Right cardiac atrium (tissue), 5 donors: ENCODE measurements around the gene KIF1B. TPM values are rescaled to one million over a fixed set of nuclear protein-coding genes. Genes with fewer than 3 reads are reported as not detected.

Experiments used
- ATAC-seq, 2 donors: fragments of 200-7000 bp; cut with Tn5 transposase; one replicate each; pipeline versions ENCODE4 v1.8.0 to v1.9.1; 2020; ENCODE audit warnings: moderate library complexity in 2 of 2, mild to moderate bottlenecking in 1 of 2
- DNase-seq, 3 donors: peaks; one replicate each; pipeline ENCODE4 v3.0.0-alpha.2; 2020
- H3K27ac ChIP-seq: one replicate; pipeline ENCODE4 v1.5.1; 2013; ENCODE audit warnings: mild to moderate bottlenecking, low read length, control low read depth, moderate library complexity
- H3K27me3 ChIP-seq: one replicate; pipeline ENCODE4 v1.6.1; 2013; ENCODE audit not compliant: control insufficient read depth, insufficient read depth
- H3K4me1 ChIP-seq: one replicate; pipeline ENCODE4 v1.6.1; 2013; ENCODE audit warnings: low read length; ENCODE audit not compliant: control insufficient read depth, insufficient read depth
- H3K4me3 ChIP-seq: one replicate; pipeline ENCODE4 v1.5.1; 2013; ENCODE audit warnings: low read length, control low read depth
- H3K9me3 ChIP-seq: one replicate; pipeline ENCODE4 v1.6.1; 2013; ENCODE audit warnings: low read length; ENCODE audit not compliant: control insufficient read depth
- WGBS: extraction: QIAGEN DNeasy Blood & Tissue Kit; methylation state at CpG from one replicate; pipeline ENCODE4 v1.1.7; 2013; 5-methylcytosine and 5-hydroxymethylcytosine counted together
- intact Hi-C, 4 donors: fragments of 100-400 bp; cut with DNase I; formaldehyde crosslinking; loops; one replicate each; pipeline versions ENCODE4 v1.11.0 to v1.14.0; 2022 to 2023
- polyA plus RNA-seq: library from polyadenylated mRNA; stranded (reverse); fragments of 200-250 nt; gene quantifications from one replicate; pipeline ENCODE4 v1.2.3, GENCODE V29; 2013
- total RNA-seq, 4 donors: library from RNA; stranded (reverse); fragmentation: NEBNext Ultra II Directional; extraction: Animal tissue kit (Norgen Biotek cat#: 25700); gene quantifications; one replicate each; pipeline ENCODE4 v1.2.1, GENCODE V29; 2021
- donor health status: healthy with polysubstance abuse.
- donor health status: DM: no; HTN: yes; CAD: no.
- donor health status: DM: no; HTN: no; CAD: no.
- donor health status: DM: no; HTN: yes; CAD: no; lungs with severe emphysema.
- donor health status: DM: yes; HTN: yes; CAD: no.

Gene KIF1B
- total and polyA plus RNA-seq, 5 donors: 23.8 to 67.9 (median 62.2) TPM

DNA sequence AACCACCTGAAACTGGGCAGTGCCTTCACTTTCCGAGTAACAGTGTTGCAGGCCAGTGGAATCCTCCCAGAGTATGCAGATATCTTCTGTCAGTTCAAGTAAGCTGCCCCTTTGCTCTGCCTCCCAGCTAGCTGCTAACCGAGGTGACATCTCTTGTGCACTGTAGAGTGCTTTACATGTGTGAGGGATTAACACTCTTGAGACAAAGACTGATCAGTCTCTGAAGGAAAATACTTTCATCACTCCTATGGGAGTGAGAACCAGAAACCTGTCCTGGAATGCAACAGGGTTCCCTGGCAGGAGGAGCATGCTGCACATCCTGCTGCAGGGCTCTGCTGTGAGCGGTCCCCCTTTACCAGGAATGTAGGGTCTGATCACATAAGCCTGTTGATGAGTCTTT, 127.1 kb downstream of the KIF1B start:
- intact Hi-C loops: loop anchor here in 2 of 4 donors (5.0 kb wide), 1 partner anchor 125 kb away; the partner anchor contains the start of gene KIF1B (in 2 of the 2)

DNA sequence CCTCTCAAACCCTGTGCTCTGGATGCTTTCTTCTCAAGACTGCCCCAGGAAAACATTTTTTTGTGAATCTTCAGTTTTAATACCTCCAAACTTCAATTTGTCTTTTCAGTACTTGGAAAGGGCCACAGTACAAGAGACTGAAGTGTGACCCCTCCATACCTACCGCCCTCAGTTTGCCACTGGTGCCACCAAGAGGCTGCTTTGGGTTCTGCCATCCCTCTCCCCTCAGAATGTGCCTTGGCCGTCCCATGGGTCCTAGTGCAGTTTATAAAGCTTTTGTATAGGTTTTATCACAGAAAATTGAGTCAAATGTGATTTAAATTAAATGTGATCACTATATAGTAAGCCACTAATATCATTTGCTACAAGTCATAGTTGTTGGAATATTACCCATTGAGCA, 127.7 kb downstream of the KIF1B start:
- WGBS: 30% methylated on average over 2 of the region's 2 CpGs
- H3K27ac ChIP-seq: no peak overlapping the region
- peaks cover 2% of the 10 kb centered on the region for H3K4me1 ChIP-seq
- H3K27me3 ChIP-seq: no peaks in the 10 kb centered on the region
- H3K4me3 ChIP-seq: no peak overlapping the region
- ATAC-seq: peak; percentile 79 to 86
- intact Hi-C loops: loop anchor here in 2 of 4 donors (5.0 kb wide), 1 partner anchor 126 kb away; the partner anchor contains the start of gene KIF1B (in 2 of the 2)
- no peaks in the 10 kb centered on the region for H3K9me3 ChIP-seq
- peak; percentile 25 to 76 (median 72) for DNase-seq

More for the DNA sequence above, 127.1 kb downstream of the KIF1B start:
- peaks cover 2% of the 10 kb centered on the region for H3K4me1 ChIP-seq
- DNase-seq: no peak
- no peak overlapping the region for H3K4me3 ChIP-seq
- H3K9me3 ChIP-seq: no peaks in the 10 kb centered on the region
- no peak for ATAC-seq
- no peak overlapping the region for H3K27ac ChIP-seq
- 67% methylated on average over 3 of the region's 3 CpGs for WGBS
- no peaks in the 10 kb centered on the region for H3K27me3 ChIP-seq

DNA sequence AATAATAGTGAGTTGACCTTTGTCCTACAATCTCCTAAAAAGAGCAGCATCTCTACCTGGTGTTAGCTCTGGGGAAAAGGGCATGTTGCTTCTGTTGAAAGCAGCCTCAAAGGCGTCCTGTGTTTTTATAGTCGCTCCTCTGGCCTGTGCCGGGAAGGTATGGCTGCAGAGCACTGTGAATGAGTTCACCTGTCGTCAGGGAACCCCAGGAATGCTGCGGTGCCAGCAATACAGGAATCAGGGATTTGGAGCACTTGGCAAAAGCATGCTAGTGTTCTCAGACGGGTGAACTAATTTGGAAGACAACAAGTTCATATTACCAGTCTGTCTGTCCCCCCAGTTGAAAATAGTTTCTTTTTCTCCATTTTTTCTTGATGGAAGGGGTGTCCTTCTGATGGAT, 128.2 kb downstream of the KIF1B start:
- Histone ChIP-seq H3K9me3 (no peaks in the 10 kb centered on the region), H3K27ac (no peak overlapping the region), H3K4me3 (no peak overlapping the region), H3K27me3 (no peaks in the 10 kb centered on the region), H3K4me1 (peaks cover 2% of the 10 kb centered on the region)
- WGBS: 62% methylated on average over 6 of the region's 6 CpGs
- no peak for ATAC-seq
- no peak for DNase-seq
- intact Hi-C loops: loop anchor here in 2 of 4 donors (5.0 kb wide), 1 partner anchor 126 kb away; the partner anchor contains the start of gene KIF1B (in 2 of the 2)

DNA sequence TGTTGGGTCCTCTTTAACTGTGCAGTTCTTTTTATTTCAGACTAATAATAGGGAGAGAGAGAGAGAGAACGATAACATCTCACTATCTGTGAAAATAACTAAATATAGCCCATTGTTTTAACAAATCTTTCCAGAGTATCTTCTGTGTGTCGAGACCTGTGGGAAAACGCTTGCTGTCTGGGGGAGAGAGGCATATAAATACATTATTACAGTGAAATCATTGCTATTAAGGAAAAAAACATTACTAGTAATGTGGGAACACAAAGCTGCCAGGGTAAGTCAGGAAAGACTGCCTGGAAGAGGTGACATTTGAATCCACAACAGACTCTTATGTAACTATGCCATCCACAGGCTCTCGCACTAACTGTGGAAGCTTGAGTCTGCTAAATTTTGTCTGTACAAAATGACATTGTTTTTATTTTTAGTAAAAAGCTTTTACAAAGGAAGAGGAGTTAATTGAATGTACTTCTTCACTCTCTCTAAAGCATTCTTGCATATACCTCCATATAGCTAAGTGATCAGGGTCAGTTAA, 128.7 kb downstream of the KIF1B start:
- no peak overlapping the region for H3K27ac ChIP-seq
- WGBS: 69% methylated on average over 4 of the region's 4 CpGs
- intact Hi-C loops: loop anchor here in 2 of 4 donors (5.0 kb wide), 1 partner anchor 127 kb away; the partner anchor contains the start of gene KIF1B (in 2 of the 2)
- no peaks in the 10 kb centered on the region for H3K27me3 ChIP-seq
- DNase-seq: no peak
- no peak overlapping the region for H3K4me3 ChIP-seq
- ATAC-seq: no peak
- H3K9me3 ChIP-seq: no peaks in the 10 kb centered on the region
- peaks cover 2% of the 10 kb centered on the region for H3K4me1 ChIP-seq

DNA sequence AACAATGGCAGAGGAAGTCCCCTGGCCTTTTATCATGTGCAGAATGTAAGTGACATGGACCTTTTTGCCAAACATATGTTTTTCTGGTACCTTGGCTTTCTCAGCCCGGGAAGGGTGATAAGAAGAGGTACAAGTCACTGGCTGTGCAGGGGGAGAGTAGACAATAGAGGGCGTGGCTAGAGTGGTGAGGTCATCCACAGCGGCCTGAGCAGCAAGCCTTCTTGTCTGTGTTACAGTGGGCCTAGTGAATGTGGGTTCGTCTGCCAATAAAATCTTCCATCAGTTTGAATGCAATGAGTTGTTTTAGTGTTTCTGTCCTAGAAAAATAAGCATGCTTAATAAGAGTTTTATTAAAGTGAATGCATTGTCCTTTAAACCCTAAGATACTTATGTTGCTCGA, 129.4 kb downstream of the KIF1B start:
- ATAC-seq: peak; percentile 92 to 97
- Histone ChIP-seq H3K4me3 (no peak overlapping the region), H3K27ac (no peak overlapping the region)

DNA sequence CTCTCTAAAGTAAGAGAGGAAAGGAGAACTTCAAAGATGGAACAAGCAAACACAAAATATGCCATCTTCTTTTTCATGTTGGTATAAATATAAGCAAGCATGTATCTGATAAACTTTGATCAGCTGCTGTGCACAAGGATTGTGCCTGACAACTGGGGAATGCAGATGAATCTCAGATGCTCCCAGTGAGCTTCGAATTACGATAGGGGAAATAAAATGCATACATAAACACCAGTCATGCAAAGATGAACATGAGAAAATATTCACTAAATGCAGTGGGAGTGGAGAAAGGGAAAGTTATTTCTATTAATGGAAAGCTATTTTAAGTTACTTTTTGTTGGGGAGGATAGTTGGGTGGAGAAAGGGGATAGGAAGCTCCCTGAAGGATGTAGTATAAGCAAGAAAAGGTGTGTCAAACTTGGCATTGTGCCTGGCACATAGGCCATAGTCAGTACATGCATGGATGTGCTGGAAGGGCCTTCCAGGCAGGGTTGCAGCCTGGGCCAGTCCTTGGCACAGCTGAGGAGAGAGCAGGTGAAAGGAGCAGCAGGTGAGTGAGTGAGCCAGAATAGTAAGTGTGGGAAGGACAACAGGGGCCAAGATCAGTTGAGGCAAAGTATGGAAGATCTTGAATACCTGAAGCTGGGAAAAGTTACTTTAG, 130.7 kb downstream of the KIF1B start:
- WGBS: 91% methylated on average over 2 of the region's 2 CpGs
- no peak overlapping the region for H3K4me3 ChIP-seq
- DNase-seq (no peak), ATAC-seq (no peak)
- no peak overlapping the region for H3K27ac ChIP-seq
- no peaks in the 10 kb centered on the region for H3K27me3 ChIP-seq
- peaks cover 2% of the 10 kb centered on the region for H3K4me1 ChIP-seq
- no peaks in the 10 kb centered on the region for H3K9me3 ChIP-seq
- intact Hi-C loops: no loop called here

More for the DNA sequence above, 129.4 kb downstream of the KIF1B start:
- peak; percentile 60 to 80 (median 65) for DNase-seq
- 33% methylated on average over 5 of the region's 5 CpGs for WGBS
- no peaks in the 10 kb centered on the region for H3K9me3 ChIP-seq
- H3K27me3 ChIP-seq: no peaks in the 10 kb centered on the region
- intact Hi-C loops: loop anchor here in 2 of 4 donors (5.0 kb wide), 1 partner anchor 128 kb away; the partner anchor contains the start of gene KIF1B (in 2 of the 2)
- H3K4me1 ChIP-seq: peaks cover 2% of the 10 kb centered on the region

DNA sequence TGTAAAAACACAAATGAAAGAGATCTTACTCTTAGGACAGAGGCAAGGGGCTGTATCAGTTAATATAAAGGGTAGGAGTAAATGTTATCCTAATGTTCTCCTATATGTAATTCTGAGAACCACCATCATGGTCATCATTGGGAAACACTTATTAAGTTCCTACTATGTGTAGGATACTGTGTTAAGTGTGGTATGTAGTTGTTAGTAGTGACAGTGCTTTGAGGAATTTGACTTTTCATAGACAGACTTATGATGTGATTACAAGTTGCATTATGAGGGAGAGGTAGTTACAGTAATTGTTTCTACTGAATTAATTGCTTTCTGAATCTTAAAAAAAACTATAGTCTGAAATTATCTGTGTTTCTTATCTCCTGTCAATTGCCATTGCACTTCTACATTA, 136.7 kb downstream of the KIF1B start:
- no peak overlapping the region for H3K27ac ChIP-seq
- H3K9me3 ChIP-seq: no peaks in the 10 kb centered on the region
- no peak overlapping the region for H3K4me3 ChIP-seq
- intact Hi-C loops: no loop called here
- ATAC-seq: no peak
- no peaks in the 10 kb centered on the region for H3K27me3 ChIP-seq
- DNase-seq: no peak
- no peaks in the 10 kb centered on the region for H3K4me1 ChIP-seq

DNA sequence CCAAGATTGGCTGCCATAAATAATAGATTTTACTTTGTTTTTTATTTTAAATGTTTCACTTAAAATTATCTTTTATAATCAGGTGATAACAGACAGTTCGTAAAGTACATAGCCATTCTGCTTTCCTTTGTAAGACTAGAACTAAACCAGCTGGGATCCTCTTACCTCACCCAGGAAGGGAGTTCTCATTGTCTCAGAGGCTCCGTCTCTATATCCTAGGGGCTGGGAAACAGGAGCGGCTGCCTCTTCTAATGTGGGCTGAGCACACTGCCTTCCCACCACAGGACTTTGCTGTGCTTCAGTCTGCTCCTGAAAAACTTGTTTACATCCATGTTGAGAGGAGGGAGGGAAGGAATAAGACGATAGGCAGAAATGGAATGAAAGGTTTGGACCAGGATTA, 142.9 kb downstream of the KIF1B start:
- Histone ChIP-seq H3K9me3 (no peaks in the 10 kb centered on the region), H3K4me1 (no peaks in the 10 kb centered on the region), H3K4me3 (no peak overlapping the region), H3K27me3 (no peaks in the 10 kb centered on the region), H3K27ac (no peak overlapping the region)
- 54% methylated on average over 4 of the region's 4 CpGs for WGBS
- ATAC-seq (no peak), DNase-seq (no peak)
- intact Hi-C loops: no loop called here

DNA sequence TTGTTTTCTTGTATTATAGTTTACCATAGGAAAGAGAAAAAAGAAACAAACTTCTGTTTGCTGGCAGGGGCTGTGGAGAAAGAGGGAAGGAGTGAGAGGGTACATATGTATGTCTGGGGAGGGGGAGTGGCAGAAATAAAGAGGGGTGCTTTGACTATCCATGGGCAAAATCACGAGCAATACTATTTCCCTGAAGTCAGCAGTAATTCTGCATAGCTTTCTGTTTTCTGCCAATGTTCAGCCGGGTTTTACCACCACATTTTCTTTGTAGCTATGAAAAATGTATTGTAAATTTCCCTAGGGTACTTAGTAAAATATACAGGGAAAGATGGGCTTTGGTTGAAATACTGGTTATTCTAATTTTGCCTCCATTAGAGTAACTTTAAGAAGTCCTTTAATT, 143.3 kb downstream of the KIF1B start:
- H3K9me3 ChIP-seq: no peaks in the 10 kb centered on the region

DNA sequence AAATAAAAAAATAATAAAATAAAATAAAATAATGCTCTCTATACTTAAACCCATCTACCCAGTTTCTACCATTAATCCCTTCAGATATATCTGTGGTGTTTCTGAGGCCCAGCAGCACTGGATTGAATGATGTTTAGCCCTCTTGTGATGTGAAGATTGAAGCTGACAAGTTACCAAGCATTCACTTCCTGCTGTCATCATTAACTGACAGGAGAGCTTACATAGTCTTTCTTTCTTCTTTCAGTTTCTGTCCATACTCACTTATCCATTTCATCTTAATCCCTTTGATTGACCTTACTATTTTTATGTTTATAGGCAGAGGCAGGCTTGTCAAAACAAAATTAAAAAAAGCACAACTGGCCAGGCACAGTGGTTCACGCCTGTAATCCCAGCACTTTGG, 149.7 kb downstream of the KIF1B start:
- H3K9me3 ChIP-seq: no peaks in the 10 kb centered on the region
- DNase-seq (no peak), ATAC-seq (no peak)
- H3K27me3 ChIP-seq: no peaks in the 10 kb centered on the region
- 92% methylated on average over 1 of the region's 1 CpG for WGBS
- H3K27ac ChIP-seq: no peak overlapping the region
- no peak overlapping the region for H3K4me3 ChIP-seq
- no peaks in the 10 kb centered on the region for H3K4me1 ChIP-seq
- intact Hi-C loops: no loop called here

More for the DNA sequence above, 143.3 kb downstream of the KIF1B start:
- intact Hi-C loops: no loop called here
- 60% methylated on average over 2 of the region's 2 CpGs for whole genome bisulfite sequencing
- H3K4me1 ChIP-seq: no peaks in the 10 kb centered on the region
- DNase-seq (no peak), ATAC-seq (no peak)
- no peak overlapping the region for H3K4me3 ChIP-seq
- H3K27me3 ChIP-seq: no peaks in the 10 kb centered on the region
- H3K27ac ChIP-seq: no peak overlapping the region

DNA sequence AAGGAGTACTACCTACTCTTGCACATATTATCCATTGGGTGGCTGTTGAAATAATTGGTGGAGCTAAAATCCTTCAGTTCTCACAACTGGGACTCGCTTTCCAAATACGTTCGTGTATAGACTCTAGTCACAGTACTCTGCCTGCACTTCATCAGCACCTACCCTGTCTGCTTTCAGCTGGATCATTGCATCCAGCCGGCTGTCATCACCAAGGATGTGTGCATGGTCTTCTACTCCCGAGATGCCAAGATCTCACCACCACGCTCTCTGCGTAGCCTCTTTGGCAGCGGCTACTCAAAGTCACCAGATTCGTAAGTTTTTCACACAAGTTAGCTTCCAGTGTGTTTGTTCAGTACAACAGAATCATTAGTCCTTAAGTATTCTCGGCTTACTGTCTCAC, 151.1 kb downstream of the KIF1B start:
- intact Hi-C loops: no loop called here
- Histone ChIP-seq H3K4me1 (no peaks in the 10 kb centered on the region), H3K9me3 (no peaks in the 10 kb centered on the region), H3K4me3 (no peak overlapping the region), H3K27ac (no peak overlapping the region), H3K27me3 (no peaks in the 10 kb centered on the region)
- DNase-seq: peak in 2 of 3 donors; percentile 59 to 70
- WGBS: 67% methylated on average over 10 of the region's 10 CpGs
- ATAC-seq: peak; percentile 71 to 88
